Measurements from ENCODE around the gene KCNH5. TPM values are rescaled to one million over a fixed set of nuclear protein-coding genes. Genes with fewer than 3 reads are reported as not detected.

KCNH5 gene, protein sequence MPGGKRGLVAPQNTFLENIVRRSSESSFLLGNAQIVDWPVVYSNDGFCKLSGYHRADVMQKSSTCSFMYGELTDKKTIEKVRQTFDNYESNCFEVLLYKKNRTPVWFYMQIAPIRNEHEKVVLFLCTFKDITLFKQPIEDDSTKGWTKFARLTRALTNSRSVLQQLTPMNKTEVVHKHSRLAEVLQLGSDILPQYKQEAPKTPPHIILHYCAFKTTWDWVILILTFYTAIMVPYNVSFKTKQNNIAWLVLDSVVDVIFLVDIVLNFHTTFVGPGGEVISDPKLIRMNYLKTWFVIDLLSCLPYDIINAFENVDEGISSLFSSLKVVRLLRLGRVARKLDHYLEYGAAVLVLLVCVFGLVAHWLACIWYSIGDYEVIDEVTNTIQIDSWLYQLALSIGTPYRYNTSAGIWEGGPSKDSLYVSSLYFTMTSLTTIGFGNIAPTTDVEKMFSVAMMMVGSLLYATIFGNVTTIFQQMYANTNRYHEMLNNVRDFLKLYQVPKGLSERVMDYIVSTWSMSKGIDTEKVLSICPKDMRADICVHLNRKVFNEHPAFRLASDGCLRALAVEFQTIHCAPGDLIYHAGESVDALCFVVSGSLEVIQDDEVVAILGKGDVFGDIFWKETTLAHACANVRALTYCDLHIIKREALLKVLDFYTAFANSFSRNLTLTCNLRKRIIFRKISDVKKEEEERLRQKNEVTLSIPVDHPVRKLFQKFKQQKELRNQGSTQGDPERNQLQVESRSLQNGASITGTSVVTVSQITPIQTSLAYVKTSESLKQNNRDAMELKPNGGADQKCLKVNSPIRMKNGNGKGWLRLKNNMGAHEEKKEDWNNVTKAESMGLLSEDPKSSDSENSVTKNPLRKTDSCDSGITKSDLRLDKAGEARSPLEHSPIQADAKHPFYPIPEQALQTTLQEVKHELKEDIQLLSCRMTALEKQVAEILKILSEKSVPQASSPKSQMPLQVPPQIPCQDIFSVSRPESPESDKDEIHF
- not detected for total RNA-seq
- not detected for polyA plus RNA-seq

DNA sequence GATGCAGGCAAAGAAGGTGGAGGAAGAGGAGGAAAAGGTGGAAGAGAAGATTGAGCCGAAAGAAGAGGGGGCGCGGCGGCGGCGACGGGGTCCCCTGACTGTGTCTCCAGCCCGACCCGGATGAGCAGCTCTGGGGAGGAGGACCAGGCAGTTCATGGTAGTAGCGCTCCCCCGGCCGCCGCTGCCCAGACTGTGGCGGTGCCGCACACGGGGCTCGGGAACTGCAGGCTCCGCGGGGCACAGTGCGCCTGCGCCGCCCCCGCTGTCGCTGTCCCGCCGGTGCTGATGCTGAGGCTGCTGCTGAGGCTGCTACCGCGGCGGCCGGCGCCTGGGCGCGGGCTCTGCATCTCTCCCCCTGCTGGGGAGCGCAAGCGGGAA is at the start of gene KCNH5:
TSS of gene KCNH5 (minus strand) at position 225 of the 378 bp plus-strand sequence. CDS start 272 bp downstream, outside the sequence.
- Histone ChIP-seq H3K27ac (ENCODE audit: low read depth in 1 of 2, low read length in 2 of 2) (no peak within 1 kb of the TSS), H3K27me3 (ENCODE audit: control insufficient read depth in 4 of 4, insufficient read depth in 4 of 4, low read length in 3 of 4) (peaks cover 0 to 19% (median 8%) of the 10 kb centered on the region in 4 donors), H3K4me3 (ENCODE audit: low read depth in 1 of 3, low read length in 3 of 3) (no peak within 1 kb of the TSS), H3K9me3 (ENCODE audit: control insufficient read depth in 4 of 4, low read length in 3 of 4) (no peaks in the 10 kb centered on the region), H3K4me1 (ENCODE audit: control insufficient read depth in 4 of 4, insufficient read depth in 4 of 4, low read length in 3 of 4) (peaks cover 0 to 14% (median 5%) of the 10 kb centered on the region in 4 donors), H3K36me3 (ENCODE audit: control insufficient read depth in 4 of 4, insufficient read depth in 3 of 4, low read depth in 1 of 4, low read length in 3 of 4) (no peaks in the 10 kb centered on the region), H3K9ac (ENCODE audit: low read depth in 1 of 2, low read length in 2 of 2) (no peak within 1 kb of the TSS)
- DNase-seq (ENCODE audit: low spot score): no peak
- TF ChIP-seq YY1 (IDR thresholded peaks at IDR 0.05) (no peak), RAD21 (IDR thresholded peaks at IDR 0.05) (no peak), JUND (IDR thresholded peaks at IDR 0.05) (no peak), SP1 (IDR thresholded peaks at IDR 0.05) (no peak), HNF4G (IDR thresholded peaks at IDR 0.05) (no peak), FOXA2 (IDR thresholded peaks at IDR 0.05) (no peak), RXRA (IDR thresholded peaks at IDR 0.05) (no peak), NR2F2 (IDR thresholded peaks at IDR 0.05) (no peak), GABPA (IDR thresholded peaks at IDR 0.05 in 1 of 2, conservative IDR thresholded peaks at IDR 0.05 in 1 of 2) (no peak), FOXA1 (IDR thresholded peaks at IDR 0.05) (no peak), EGR1 (IDR thresholded peaks at IDR 0.05; ENCODE audit: low read depth in 2 of 2) (no peak), TAF1 (conservative IDR thresholded peaks at IDR 0.05) (no peak), HNF4A (conservative IDR thresholded peaks at IDR 0.05) (no peak)
- TF ChIP-seq, protein P1, sequence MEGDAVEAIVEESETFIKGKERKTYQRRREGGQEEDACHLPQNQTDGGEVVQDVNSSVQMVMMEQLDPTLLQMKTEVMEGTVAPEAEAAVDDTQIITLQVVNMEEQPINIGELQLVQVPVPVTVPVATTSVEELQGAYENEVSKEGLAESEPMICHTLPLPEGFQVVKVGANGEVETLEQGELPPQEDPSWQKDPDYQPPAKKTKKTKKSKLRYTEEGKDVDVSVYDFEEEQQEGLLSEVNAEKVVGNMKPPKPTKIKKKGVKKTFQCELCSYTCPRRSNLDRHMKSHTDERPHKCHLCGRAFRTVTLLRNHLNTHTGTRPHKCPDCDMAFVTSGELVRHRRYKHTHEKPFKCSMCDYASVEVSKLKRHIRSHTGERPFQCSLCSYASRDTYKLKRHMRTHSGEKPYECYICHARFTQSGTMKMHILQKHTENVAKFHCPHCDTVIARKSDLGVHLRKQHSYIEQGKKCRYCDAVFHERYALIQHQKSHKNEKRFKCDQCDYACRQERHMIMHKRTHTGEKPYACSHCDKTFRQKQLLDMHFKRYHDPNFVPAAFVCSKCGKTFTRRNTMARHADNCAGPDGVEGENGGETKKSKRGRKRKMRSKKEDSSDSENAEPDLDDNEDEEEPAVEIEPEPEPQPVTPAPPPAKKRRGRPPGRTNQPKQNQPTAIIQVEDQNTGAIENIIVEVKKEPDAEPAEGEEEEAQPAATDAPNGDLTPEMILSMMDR (IDR thresholded peaks at IDR 0.05; ENCODE audit: low read depth, low read length, missing input control): no peak
- TF ChIP-seq, protein P2, sequence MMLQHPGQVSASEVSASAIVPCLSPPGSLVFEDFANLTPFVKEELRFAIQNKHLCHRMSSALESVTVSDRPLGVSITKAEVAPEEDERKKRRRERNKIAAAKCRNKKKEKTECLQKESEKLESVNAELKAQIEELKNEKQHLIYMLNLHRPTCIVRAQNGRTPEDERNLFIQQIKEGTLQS (IDR thresholded peaks at IDR 0.05): no peak
- TF ChIP-seq, protein P3, sequence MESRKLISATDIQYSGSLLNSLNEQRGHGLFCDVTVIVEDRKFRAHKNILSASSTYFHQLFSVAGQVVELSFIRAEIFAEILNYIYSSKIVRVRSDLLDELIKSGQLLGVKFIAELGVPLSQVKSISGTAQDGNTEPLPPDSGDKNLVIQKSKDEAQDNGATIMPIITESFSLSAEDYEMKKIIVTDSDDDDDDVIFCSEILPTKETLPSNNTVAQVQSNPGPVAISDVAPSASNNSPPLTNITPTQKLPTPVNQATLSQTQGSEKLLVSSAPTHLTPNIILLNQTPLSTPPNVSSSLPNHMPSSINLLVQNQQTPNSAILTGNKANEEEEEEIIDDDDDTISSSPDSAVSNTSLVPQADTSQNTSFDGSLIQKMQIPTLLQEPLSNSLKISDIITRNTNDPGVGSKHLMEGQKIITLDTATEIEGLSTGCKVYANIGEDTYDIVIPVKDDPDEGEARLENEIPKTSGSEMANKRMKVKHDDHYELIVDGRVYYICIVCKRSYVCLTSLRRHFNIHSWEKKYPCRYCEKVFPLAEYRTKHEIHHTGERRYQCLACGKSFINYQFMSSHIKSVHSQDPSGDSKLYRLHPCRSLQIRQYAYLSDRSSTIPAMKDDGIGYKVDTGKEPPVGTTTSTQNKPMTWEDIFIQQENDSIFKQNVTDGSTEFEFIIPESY (IDR thresholded peaks at IDR 0.05): no peak
- TF ChIP-seq, protein P4, sequence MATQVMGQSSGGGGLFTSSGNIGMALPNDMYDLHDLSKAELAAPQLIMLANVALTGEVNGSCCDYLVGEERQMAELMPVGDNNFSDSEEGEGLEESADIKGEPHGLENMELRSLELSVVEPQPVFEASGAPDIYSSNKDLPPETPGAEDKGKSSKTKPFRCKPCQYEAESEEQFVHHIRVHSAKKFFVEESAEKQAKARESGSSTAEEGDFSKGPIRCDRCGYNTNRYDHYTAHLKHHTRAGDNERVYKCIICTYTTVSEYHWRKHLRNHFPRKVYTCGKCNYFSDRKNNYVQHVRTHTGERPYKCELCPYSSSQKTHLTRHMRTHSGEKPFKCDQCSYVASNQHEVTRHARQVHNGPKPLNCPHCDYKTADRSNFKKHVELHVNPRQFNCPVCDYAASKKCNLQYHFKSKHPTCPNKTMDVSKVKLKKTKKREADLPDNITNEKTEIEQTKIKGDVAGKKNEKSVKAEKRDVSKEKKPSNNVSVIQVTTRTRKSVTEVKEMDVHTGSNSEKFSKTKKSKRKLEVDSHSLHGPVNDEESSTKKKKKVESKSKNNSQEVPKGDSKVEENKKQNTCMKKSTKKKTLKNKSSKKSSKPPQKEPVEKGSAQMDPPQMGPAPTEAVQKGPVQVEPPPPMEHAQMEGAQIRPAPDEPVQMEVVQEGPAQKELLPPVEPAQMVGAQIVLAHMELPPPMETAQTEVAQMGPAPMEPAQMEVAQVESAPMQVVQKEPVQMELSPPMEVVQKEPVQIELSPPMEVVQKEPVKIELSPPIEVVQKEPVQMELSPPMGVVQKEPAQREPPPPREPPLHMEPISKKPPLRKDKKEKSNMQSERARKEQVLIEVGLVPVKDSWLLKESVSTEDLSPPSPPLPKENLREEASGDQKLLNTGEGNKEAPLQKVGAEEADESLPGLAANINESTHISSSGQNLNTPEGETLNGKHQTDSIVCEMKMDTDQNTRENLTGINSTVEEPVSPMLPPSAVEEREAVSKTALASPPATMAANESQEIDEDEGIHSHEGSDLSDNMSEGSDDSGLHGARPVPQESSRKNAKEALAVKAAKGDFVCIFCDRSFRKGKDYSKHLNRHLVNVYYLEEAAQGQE (IDR thresholded peaks at IDR 0.05): no peak
- TF ChIP-seq, protein P5, sequence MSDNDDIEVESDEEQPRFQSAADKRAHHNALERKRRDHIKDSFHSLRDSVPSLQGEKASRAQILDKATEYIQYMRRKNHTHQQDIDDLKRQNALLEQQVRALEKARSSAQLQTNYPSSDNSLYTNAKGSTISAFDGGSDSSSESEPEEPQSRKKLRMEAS (IDR thresholded peaks at IDR 0.05): no peak
- 3% methylated on average over 35 of the region's 35 CpGs for WGBS

All from liver (tissue), 9 donors.